HG03432 (cell line): Measurements from ENCODE around the gene MLC1.

Source experiments
- ATAC-seq: cut with Tn5 transposase; IDR thresholded peaks from one replicate; pipeline ENCODE4 v1.9.1; 2021; ENCODE audit warnings: mild to moderate bottlenecking, moderate library complexity; ENCODE audit not compliant: unreplicated experiment

Gene MLC1

DNA sequence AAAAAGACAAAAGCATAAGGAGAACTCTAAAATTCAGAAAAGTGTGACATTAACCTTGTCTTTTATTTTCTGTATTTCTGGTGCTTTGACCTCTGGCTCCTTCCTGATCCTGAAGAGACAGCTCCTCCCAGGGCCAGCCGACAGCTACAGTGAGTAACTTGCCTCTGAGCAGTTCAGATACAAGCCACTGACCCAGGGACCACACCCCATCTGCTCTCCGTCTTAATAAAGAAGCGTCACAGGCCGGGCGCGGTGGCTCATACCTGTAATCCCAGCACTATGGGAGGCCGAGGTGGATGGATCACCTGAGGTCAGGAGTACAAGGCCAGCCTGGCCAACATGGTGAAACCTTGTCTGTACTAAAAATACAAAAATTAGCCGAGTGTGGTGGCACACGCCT, 6.5 kb downstream of the MLC1 start:
- ATAC-seq, result no peak

DNA sequence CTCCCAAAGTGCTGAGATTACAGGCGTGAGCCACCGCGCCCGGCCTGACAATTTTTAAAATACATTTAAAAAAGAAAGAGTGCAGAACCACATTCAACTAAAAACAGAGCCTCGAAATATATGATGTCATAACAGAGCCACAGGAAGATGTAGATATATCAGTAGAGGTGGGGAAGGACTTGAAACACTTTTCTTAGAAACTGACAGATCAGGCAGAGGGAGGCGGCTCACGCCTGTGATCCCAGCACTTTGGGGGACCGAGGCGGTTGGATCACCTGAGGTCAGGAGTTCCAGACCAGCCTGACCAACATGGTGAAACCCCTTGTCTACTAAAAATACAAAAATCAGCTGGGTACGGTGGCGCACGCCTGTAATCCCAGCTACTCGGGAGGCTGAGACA, 7.0 kb downstream of the MLC1 start:
- no peak for ATAC-seq

DNA sequence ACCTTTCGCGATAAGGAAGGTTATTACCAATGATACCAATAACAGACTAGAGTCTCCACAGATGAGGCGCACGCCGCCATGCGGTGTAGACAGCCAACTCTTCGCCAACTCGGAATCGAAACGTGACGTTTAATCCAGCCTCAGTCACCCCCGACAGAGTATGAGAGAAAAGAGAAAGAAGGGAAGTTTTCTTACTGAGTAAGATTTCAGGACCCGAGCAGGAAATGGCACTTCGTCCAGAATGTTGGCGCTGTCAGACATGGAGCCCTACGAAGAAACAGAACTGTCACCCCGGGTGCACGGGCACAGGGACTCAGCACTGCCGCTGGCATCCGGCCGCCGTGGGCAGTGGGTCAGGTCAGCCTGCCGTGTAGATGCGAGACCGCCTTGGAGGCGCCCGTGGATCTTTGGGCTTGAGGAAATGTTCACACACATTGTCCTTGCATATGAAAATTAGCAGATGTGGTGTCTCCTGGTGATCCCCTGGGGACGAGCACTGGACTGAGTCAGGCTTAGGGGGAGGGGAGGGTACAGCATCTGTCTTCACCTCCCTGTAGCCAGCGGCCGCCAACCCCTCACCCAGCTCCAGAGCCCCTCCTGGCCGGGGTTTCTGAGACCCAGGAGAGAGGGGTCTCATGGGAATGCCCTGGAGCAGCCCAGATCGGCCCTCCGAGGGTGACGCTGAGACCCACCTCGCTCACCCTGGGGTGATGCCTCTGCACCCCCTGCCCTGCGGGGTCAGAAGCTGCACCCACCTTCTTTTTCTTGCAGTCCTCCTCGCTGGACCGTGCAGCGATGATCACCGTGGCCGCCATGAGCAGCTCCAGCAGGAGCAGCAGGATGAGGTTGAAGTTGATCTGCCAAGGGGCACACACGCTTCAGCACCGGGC, 8.3 kb downstream of the MLC1 start:
- no peak for ATAC-seq

DNA sequence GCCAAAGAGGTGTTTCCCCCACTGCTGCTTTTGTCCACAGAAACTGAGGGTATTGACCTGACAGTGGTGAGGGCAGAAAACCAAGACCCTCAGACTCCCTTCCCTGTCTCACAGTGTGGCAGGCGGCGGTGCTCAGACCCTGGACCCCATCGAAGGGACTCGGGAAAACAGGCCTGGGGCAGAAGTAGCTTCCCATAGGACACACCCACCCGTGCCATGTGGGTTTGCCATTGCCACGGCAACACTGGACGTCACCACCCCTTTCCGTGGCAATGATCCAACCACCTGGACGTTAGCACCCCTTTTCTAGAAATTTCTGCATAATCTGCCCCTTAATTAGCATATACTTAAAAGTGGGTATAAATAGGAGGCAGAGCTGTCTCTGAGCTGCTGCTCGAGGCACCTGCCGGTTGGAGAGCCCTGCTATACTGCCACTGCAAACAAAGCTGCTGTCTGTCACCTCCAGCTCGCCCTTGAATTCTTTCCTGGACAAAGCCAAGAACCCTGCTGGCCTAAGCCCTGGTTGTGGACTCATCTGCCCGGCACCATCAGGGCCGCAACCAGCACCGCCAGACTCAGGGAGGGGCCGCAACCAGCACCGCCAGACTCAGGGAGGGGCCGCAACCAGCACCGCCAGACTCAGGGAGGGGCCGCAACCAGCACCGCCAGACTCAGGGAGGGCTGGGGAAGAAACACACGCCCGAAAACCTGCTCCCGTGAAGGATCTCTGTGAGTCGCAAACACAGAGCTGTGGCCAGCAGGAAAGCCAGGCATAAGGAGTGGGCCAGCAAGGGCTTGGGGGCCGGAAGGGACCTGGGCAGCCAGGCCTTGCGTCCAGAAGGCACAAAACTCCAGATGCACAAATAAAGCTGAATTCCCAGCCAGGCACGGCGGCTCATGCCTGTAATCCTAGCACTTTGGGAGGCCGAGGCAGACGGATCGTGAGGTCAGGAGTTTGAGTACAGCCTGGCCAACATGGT, 10.4 kb downstream of the MLC1 start:
- no peak for ATAC-seq

DNA sequence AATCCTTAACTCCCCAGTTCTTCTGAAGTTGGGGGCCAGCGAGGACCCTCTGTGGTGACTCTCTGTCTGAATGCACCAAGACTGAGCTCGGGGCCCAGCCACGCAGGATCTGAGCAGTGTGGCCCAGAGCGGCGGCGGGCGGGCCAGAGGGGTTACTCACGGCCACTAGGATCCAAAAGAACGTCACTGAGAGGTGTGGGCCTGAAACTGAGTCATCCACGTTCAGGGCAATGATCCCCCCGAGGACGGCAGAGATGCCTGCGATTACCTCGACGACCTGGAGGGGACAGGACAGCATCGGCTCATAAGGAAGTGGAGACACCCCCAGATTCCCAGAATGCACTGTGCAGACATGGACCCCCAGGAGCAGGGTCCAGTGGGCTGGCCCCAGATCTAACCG, 11.2 kb downstream of the MLC1 start:
- ATAC-seq, result no peak

DNA sequence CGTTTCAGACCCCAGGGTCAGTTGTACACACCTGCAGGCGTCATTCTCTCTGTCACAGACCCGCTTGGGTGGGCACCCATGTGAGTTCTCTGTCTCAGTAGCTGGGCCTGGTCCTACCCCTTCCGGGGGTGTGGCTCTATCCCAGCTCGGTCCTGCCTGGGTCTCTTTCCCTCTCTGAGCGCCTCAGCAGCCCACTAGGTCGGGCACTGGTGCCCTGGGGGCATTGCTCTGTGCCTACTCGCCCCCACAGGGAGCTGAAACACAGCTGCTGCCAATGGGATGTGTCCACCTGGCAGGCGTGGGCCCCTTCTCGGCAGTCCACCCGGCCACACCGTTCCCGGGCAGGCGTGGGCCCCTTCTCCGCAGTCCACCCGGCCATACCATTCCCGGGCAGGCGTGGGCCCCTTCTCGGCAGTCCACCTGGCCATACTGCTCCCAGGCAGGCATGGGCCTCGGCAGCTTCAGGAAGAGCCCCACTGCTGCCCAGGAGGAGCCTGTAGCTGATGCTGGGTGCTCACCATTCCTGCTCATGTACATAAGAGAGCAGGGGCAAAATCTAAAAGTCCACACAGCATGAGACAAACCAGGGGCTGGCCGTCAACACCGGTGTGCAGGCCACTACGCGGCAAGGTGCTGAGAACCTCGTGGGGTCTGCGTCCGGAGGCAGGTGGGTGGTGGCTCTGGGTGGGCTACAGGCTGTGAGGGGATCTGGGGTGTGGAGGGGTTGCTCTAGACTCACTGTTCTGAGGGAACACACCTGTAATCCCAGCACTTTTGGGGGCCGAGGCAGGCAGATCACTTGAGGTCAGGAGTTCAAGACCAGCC, 12.3 kb downstream of the MLC1 start:
- ATAC-seq, result no peak

DNA sequence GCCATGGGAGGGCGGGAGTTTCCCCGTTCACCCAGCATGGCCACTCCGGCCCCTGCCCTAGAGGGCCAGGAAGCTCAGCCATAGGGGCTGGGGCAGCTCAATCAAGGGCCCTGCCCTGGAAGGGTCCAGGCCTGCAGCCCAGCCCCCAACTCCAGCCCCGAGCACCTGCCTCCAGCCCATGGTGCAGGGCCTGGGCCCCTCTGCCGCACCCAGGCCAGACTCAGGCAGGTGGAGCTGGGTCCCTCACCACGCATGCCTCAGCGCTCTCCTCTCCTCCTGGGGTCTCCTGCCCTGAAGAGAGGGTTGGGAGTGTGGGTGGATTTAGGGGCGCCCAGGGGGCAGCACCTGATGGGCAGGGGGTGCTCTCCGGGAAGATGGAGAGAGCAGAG, 13.1 kb downstream of the MLC1 start:
- ATAC-seq, result no peak

DNA sequence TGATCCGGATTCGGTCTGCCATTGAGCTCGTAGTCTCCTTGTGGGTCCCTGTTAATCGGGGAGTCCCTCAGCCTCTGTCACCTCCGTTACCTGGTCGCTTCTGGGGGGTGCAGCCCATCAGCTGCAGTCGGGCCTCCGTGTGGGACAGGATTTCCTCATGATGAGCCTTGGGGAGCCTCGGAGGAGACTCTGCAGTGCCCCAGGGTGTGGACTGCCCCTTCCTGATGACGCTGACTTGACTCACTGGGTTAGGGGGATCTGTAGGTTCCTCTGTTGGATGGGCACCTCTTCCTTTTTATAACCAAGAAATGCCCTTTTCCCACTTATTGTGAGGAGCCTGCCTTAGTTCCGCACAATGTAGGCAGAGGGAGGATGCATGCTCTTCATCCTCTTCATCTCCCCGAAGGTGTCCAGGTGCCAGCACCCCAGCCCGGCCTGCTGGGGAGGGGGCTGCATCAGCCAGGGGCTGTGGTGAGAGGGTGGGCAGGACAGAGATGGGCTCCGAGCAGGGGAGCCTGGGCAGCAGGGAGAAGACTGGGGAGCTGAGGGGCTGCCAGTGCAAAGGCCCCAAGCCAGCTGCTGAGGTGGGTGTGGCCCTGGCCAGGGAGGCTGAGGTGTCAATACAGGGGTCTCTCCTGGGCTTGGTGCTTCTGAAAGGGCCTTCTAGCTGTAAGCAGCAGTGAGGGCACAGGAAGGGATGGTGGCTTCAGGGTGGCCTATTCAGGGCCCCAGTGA, 13.6 kb downstream of the MLC1 start:
- ATAC-seq, result no peak

DNA sequence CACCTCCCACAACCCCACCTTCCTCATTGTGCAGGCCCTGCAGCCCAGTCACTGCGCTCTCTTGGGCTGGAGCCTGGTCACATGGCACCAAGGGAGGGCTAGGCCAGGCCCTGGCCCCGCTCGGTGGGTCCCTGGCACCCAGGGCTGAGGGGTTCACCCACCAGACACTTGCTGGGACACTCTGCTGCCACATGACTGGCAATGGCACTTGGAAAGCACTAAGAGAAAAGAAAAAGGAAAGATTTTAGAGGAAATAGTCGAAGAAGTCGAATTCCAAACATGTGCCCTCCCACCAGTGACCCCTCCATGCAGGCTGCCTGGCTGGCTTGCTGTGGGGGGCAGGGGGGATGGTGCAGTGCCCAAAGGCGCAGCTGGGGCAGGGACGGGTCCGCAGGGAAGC, 14.9 kb downstream of the MLC1 start:
- ATAC-seq, result no peak

DNA sequence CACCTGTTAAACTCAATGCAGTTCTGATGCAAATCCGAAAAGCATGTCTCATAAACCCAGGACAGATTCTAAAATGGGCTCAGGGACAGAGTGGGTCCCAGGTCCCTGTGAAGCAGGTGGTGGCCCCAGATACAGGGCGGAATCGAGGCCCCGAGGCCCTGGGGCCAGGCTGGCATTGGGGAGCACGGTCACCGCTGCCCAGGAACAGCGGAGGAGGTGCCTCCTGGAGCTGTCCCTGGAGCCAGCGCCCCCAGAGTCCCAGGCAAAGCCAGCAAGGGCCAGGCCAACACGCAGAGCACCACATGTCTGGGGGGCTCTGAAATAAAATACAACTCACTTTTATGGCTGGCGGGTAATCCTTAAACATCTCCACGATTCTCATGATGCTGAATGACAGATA, 17.1 kb downstream of the MLC1 start:
- no peak for ATAC-seq

DNA sequence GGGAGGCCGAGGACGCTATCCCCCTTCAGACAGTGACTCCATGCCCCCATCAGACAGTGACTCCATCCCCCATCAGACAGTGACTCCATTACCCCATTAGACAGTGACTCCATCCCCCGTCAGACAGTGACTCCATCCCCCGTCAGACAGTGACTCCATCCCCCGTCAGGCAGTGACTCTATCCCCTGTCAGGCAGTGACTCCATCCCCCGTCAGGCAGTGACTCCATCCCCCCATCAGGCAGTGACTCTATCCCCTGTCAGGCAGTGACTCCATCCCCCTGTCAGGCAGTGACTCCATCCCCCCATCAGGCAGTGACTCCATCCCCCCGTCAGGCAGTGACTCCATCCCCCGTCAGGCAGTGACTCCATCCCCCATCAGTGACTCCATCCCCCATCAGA, 18.0 kb downstream of the MLC1 start:
- ATAC-seq, result no peak

DNA sequence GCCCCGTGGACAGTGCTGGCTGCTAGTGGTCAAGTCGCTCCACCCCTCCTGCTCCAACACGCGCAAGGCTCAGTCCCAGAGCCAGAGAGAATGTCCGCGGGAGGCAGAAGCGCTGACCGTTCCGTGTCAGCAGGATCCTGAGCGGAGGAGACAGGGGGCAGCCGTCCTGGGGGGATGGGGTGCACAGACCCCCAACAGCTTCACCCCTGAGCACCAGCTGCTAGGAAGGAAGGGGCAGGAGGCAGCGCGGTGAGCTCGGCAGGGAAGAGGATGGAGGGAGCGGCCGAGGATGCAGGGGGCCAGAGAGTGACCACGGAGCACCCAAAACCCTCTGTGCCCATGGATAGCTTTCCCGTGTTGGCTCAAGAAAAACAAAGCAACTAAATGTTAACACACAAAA, 20.8 kb downstream of the MLC1 start:
- no peak for ATAC-seq

DNA sequence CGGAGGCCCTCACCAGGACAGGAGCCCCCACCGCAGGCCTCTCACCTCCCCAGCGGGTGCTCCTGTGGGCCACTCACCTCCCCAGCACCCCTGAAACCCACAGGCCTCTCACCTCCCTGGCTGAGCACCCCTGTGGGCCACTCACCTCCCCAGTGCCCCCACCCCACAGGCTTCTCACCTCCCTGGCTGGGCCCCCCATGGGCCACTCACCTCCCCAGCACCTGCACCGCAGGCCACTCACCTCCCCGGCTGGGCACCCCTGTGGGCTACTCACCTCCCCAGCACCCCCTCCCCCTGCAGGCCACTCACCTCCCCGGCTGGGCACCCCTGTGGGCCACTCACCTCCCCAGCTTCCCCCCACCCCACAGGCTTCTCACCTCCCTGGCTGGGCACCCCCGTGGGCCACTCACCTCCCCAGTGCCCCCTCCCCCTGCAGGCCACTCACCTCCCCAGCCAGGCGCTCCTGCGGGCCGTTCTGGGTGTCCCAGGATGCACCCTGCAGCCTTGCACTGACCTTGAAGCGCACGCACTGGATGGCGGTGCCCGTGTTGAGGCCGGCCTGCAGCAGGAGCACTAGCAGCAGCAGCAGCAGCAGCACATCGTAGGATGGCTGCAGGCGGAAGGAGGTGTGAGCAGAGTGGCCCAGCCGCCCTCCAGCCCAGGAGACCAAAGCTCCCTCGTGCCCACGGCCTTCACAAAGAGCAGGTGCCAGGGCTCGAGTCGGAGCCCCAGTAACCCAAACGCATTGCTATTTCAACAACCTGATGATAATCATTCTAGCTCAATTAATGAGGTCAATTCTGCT, 21.4 kb downstream of the MLC1 start:
- ATAC-seq, result no peak

DNA sequence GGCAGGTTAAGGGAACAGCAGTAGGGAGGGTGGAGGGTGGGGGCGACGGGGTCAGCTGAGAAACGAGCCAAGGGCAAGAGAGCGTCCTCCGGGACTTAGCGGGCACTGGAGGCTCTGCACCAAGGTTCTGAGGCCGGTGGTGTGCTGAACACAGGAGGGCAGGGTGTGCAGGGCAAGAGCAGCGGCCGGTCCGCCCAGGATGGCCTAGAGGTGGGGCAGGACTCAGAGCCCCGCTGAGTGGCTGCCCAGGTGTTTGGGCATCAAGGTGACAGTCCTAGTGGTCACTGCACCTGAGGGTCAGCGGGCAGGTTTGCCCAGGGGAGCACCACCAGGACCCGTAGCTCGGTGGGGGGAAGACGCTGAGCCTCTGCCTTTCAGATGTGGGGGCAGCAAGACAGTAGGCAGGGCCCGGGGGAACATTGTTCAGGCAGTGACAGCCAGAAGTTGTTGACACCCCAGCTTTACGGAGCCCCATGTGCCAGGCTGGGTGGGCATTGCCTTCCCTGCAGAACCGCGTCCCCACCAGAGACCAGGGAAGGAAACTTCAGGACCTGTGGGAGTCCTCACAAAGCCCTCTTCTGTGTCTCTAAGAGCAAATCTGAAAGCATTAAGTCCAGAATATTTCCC, 22.6 kb downstream of the MLC1 start:
- ATAC-seq, result no peak

DNA sequence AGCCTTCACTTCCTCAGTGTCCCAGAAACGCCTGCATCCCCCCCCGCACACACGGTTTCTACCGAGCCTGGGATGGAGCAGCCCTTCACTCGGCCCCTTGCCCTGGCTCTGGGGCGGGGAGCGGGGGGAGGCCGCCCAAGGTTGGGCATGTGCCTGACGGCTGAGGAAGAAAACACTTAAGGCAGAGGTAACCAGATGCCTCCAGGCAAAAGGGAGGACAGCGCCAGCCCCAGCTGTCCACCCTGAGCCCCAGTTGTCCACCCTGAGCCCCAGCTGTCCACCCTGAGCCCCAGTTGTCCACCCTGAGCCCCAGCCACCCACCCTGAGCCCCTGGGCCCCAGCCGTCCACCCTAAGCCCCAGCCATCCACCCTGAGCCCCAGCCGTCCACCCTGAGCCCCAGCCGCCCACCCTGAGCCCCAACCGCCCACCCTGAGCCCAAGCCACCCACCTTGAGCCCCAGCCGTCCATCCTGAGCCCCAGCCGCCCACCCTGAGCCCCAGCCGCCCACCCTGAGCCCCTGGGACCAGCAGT, 23.3 kb downstream of the MLC1 start:
- ATAC-seq, result no peak

DNA sequence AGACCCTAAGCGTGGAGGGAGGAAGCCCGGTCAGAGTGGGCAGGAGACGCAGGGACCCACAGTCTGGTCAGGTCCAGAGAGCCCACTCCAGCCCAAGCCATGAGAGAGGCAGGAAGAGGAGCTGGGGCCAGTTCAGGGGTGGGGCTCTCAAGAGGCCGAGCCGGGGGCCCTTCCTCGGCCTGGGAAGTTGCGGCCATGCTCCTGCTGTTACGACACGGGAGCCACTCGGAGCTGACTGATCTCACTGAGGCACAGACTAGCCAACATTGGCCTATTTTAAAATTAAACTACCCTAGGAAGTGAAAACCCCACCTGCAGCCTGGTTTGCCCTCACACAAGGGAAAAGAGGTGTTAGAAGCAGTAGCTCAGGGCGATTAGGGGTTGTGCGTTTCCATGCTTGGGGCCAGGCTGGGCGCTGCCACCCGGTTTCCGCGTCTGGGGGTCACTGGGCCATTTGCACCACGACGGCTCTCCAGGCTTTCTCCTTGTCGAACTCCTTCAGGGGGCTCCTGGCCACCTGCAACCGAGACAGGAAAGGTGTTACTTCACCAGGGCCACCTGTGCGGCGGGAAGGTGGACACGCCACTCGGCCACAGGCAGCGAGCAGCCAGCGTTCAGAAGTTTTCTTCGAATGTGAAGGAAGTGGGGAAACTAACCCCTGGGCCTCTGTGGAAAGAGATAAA, 23.9 kb downstream of the MLC1 start:
- ATAC-seq, result no peak

DNA sequence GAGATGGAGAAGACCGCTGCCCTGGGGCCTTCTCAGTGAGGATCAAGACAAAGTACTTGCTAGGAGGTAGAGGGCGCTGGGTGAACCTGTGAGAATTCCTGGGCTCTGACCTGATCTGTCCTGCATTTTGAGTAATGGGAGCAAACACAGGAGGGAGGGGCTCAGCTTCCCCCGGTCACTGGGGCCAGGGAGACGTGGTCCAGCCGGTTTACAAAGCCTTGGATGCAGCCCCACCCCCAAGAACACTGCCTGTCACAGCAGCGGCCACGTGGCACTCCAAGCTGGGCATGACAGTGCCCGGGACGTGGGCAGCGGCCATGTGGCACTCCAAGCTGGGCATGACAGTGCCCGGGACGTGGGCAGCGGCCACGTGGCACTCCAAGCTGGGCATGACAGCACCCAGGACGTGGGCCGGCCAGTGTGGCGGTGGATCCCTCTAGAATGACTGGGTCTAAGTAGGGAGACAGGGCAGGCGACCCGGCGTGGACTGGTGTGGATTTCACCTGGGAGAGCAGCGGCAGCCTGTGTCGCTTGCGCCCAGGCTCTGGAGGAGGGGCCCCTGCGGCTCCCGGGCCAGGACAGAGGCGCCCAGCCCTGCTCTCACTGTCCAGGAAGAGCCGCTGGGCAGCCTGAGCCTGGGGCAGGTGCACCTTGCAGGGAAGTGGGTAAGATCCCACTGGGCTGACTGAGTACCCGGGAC, 24.6 kb downstream of the MLC1 start:
- no peak for ATAC-seq

DNA sequence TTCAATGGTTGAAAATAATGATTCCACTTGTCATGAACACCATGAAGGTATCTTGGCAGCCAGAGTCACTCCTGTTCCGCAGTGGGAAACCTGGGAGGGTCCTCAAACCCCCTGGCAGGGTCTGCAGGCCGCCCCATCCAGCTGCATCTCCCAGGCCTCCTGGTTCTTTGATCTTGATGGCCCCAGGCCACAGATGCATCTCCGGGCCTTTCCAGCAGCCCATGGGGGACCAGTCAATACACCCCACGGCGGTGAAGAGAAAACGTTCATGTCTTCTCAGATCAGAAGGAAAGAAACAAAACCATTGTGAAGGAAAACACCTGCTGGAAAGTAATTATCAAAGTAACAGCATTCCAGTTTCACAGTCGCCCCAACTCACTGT, 25.4 kb downstream of the MLC1 start:
- ATAC-seq, result no peak
